Measurements from ENCODE around the gene AUP1.

DNA sequence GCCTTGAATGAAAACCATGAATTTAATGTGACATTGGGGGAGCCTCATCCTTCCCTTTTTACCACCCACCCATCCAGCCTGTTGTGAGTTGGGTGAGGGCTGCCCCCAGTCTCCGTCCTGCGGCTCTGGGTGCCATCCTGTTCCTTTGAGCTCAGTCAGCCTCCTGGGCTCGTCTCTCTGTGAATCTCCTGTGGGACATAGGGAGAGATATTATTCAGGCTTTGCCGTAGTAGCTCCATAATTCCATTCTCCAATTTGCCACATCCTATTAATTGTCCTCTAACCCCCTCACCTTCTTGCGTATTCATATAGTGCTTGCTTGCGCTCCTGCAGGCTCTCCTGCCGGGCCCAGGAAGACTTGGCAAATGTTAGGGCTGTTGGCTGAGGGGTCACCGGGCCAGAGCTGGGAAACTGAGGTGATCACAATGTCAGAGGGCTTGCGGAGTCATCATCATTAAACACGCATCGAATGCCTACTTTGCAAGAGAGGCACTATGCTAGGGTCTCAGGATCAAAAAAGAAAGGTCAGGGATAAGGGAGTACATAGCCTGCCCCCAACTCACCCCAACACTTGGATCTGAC is 2.8 kb downstream of the AUP1 start:
- TF ChIP-seq EP300 (IDR thresholded peaks at IDR 0.05) (no peak), POLR2A (IDR thresholded peaks at IDR 0.05) (no peak)
- TF ChIP-seq, protein P1, sequence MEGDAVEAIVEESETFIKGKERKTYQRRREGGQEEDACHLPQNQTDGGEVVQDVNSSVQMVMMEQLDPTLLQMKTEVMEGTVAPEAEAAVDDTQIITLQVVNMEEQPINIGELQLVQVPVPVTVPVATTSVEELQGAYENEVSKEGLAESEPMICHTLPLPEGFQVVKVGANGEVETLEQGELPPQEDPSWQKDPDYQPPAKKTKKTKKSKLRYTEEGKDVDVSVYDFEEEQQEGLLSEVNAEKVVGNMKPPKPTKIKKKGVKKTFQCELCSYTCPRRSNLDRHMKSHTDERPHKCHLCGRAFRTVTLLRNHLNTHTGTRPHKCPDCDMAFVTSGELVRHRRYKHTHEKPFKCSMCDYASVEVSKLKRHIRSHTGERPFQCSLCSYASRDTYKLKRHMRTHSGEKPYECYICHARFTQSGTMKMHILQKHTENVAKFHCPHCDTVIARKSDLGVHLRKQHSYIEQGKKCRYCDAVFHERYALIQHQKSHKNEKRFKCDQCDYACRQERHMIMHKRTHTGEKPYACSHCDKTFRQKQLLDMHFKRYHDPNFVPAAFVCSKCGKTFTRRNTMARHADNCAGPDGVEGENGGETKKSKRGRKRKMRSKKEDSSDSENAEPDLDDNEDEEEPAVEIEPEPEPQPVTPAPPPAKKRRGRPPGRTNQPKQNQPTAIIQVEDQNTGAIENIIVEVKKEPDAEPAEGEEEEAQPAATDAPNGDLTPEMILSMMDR (IDR thresholded peaks at IDR 0.05) = no peak
